ENCODE results near the gene TULP4.

The TULP4 gene

GRCh38 chr6:158270389-158271127 lies 41.7 kb upstream of the TULP4 start:
- TF ChIP-seq YY1 (IDR thresholded peaks at IDR 0.05; ENCODE audit: insufficient read depth, insufficient read length) (no peak), SUZ12 (IDR thresholded peaks at IDR 0.05; ENCODE audit: extremely low read depth, insufficient read depth, insufficient read length) (no peak), ZNF274 (IDR thresholded peaks at IDR 0.05; ENCODE audit: low read depth, low read length) (no peak)
- Histone ChIP-seq H3K4me1 (ENCODE audit: insufficient read depth, insufficient read length) (no peaks in the 10 kb centered on the region), H3K9me3 (ENCODE audit: insufficient read depth, low read length) (no peaks in the 10 kb centered on the region), H3K4me3 (ENCODE audit: insufficient read length, low read depth) (no peak overlapping the region), H3K27me3 (ENCODE audit: insufficient read depth, insufficient read length) (no peaks in the 10 kb centered on the region), H3K9ac (ENCODE audit: insufficient read length, low read depth) (no peak overlapping the region), H3K36me3 (ENCODE audit: insufficient read depth, insufficient read length, low read length) (peaks cover 15% of the 10 kb centered on the region)
- no peak for DNase-seq (ENCODE audit: low read depth, low spot score)

- Histone ChIP-seq H3K9me3 (ENCODE audit: insufficient read depth, low read length) (no peaks in the 10 kb centered on the region), H3K4me1 (ENCODE audit: insufficient read depth, insufficient read length) (no peaks in the 10 kb centered on the region), H3K4me3 (ENCODE audit: insufficient read length, low read depth) (no peak overlapping the region), H3K9ac (ENCODE audit: insufficient read length, low read depth) (no peak overlapping the region), H3K36me3 (ENCODE audit: insufficient read depth, insufficient read length, low read length) (peaks cover 12% of the 10 kb centered on the region), H3K27me3 (ENCODE audit: insufficient read depth, insufficient read length) (no peaks in the 10 kb centered on the region)
- TF ChIP-seq SUZ12 (IDR thresholded peaks at IDR 0.05; ENCODE audit: extremely low read depth, insufficient read depth, insufficient read length) = no peak
- no peak for TF ChIP-seq ZNF274 (IDR thresholded peaks at IDR 0.05; ENCODE audit: low read depth, low read length)
- TF ChIP-seq YY1 (IDR thresholded peaks at IDR 0.05; ENCODE audit: insufficient read depth, insufficient read length) = no peak
- DNase-seq (ENCODE audit: low read depth, low spot score) = no peak
These were observed 39.9 kb upstream of the TULP4 start for GRCh38 chr6:158272324-158272723.

- Histone ChIP-seq H3K4me3 (ENCODE audit: insufficient read length, low read depth) (no peak overlapping the region), H3K4me1 (ENCODE audit: insufficient read depth, insufficient read length) (no peaks in the 10 kb centered on the region), H3K9me3 (ENCODE audit: insufficient read depth, low read length) (no peaks in the 10 kb centered on the region), H3K27me3 (ENCODE audit: insufficient read depth, insufficient read length) (no peaks in the 10 kb centered on the region), H3K9ac (ENCODE audit: insufficient read length, low read depth) (no peak overlapping the region), H3K36me3 (ENCODE audit: insufficient read depth, insufficient read length, low read length) (peaks cover 4% of the 10 kb centered on the region)
- no peak for DNase-seq (ENCODE audit: low read depth, low spot score)
- TF ChIP-seq ZNF274 (IDR thresholded peaks at IDR 0.05; ENCODE audit: low read depth, low read length) (no peak), SUZ12 (IDR thresholded peaks at IDR 0.05; ENCODE audit: extremely low read depth, insufficient read depth, insufficient read length) (no peak), YY1 (IDR thresholded peaks at IDR 0.05; ENCODE audit: insufficient read depth, insufficient read length) (no peak)
These were observed 34.3 kb upstream of the TULP4 start for GRCh38 chr6:158278004-158278403.

- Histone ChIP-seq H3K9ac (ENCODE audit: insufficient read length, low read depth) (no peak overlapping the region), H3K27me3 (ENCODE audit: insufficient read depth, insufficient read length) (no peaks in the 10 kb centered on the region), H3K4me3 (ENCODE audit: insufficient read length, low read depth) (no peak overlapping the region), H3K36me3 (ENCODE audit: insufficient read depth, insufficient read length, low read length) (no peaks in the 10 kb centered on the region), H3K4me1 (ENCODE audit: insufficient read depth, insufficient read length) (peaks cover under 1% of the 10 kb centered on the region), H3K9me3 (ENCODE audit: insufficient read depth, low read length) (no peaks in the 10 kb centered on the region)
- TF ChIP-seq ZNF274 (IDR thresholded peaks at IDR 0.05; ENCODE audit: low read depth, low read length) (no peak), YY1 (IDR thresholded peaks at IDR 0.05; ENCODE audit: insufficient read depth, insufficient read length) (no peak), SUZ12 (IDR thresholded peaks at IDR 0.05; ENCODE audit: extremely low read depth, insufficient read depth, insufficient read length) (no peak)
- DNase-seq (ENCODE audit: low read depth, low spot score) = no peak
These were observed 32.6 kb upstream of the TULP4 start for GRCh38 chr6:158279615-158280014.

- peak; percentile 20 for DNase-seq (ENCODE audit: low read depth, low spot score)
- H3K27me3 ChIP-seq (ENCODE audit: insufficient read depth, insufficient read length) = no peaks in the 10 kb centered on the region
- H3K9ac ChIP-seq (ENCODE audit: insufficient read length, low read depth) = no peak overlapping the region
- H3K9me3 ChIP-seq (ENCODE audit: insufficient read depth, low read length) = no peaks in the 10 kb centered on the region
- peaks cover 4% of the 10 kb centered on the region for H3K36me3 ChIP-seq (ENCODE audit: insufficient read depth, insufficient read length, low read length)
- peaks cover 3% of the 10 kb centered on the region for H3K4me1 ChIP-seq (ENCODE audit: insufficient read depth, insufficient read length)
- no peak overlapping the region for H3K4me3 ChIP-seq (ENCODE audit: insufficient read length, low read depth)
- TF ChIP-seq ZNF274 (IDR thresholded peaks at IDR 0.05; ENCODE audit: low read depth, low read length) = no peak
- no peak for TF ChIP-seq SUZ12 (IDR thresholded peaks at IDR 0.05; ENCODE audit: extremely low read depth, insufficient read depth, insufficient read length)
- TF ChIP-seq YY1 (IDR thresholded peaks at IDR 0.05; ENCODE audit: insufficient read depth, insufficient read length) = no peak
These were observed 28.8 kb upstream of the TULP4 start for GRCh38 chr6:158283304-158283980.

GRCh38 chr6:158284007-158284875 lies 28.0 kb upstream of the TULP4 start:
- Histone ChIP-seq H3K9ac (ENCODE audit: insufficient read length, low read depth) (no peak overlapping the region), H3K27me3 (ENCODE audit: insufficient read depth, insufficient read length) (no peaks in the 10 kb centered on the region), H3K4me3 (ENCODE audit: insufficient read length, low read depth) (no peak overlapping the region), H3K4me1 (ENCODE audit: insufficient read depth, insufficient read length) (peaks cover 3% of the 10 kb centered on the region), H3K9me3 (ENCODE audit: insufficient read depth, low read length) (no peaks in the 10 kb centered on the region), H3K36me3 (ENCODE audit: insufficient read depth, insufficient read length, low read length) (peaks cover 4% of the 10 kb centered on the region)
- DNase-seq (ENCODE audit: low read depth, low spot score) = peak; percentile 11
- TF ChIP-seq ZNF274 (IDR thresholded peaks at IDR 0.05; ENCODE audit: low read depth, low read length) = no peak
- TF ChIP-seq SUZ12 (IDR thresholded peaks at IDR 0.05; ENCODE audit: extremely low read depth, insufficient read depth, insufficient read length) = no peak
- no peak for TF ChIP-seq YY1 (IDR thresholded peaks at IDR 0.05; ENCODE audit: insufficient read depth, insufficient read length)

All from NT2/D1 (cell line).